ENCODE measurements around the gene SUGP2.
A peak's percentile ranks its signal among the peaks of the same experiment; 100 is the strongest.
"Not testable (repeated sequence)": the region's sequence is repeated elsewhere in the genome, so short reads cannot be mapped to it uniquely, and the experiment has no call there.

SUGP2 gene

GRCh38 chr19:19032420-19033175 lies 719 bp downstream of the SUGP2 start:
- peaks cover 48% of the 10 kb centered on the region for H3K36me3 ChIP-seq (replicated peaks)
- peaks cover 8% of the 10 kb centered on the region; the same call in 1 of the 2 replicates for H3K4me1 ChIP-seq
- DNase-seq (ENCODE audit: low spot score in 2 of 2), result peak; percentile 97 to 99
- H3K4me3 ChIP-seq, result peak overlapping the region; percentile 84
- H3K27me3 ChIP-seq (ENCODE audit: low read depth), result no peaks in the 10 kb centered on the region
- peaks cover 1% of the 10 kb centered on the region for H3K9me3 ChIP-seq
- in situ Hi-C loops (cut with MboI; ENCODE audit: low sequenced_read_pairs), result no loop called here

- Histone ChIP-seq H3K9me3 (no peaks in the 10 kb centered on the region), H3K4me1 (peaks cover 8% of the 10 kb centered on the region; the same call in 1 of the 2 replicates), H3K27me3 (ENCODE audit: low read depth) (no peaks in the 10 kb centered on the region), H3K36me3 (replicated peaks) (peaks cover 52% of the 10 kb centered on the region), H3K4me3 (peak overlapping the region; percentile 84)
- DNase-seq (ENCODE audit: low spot score in 2 of 2), result no peak
- in situ Hi-C loops (cut with MboI; ENCODE audit: low sequenced_read_pairs), result no loop called here
Observed at GRCh38 chr19:19031891-19032290, 1.4 kb downstream of the SUGP2 start.

GRCh38 chr19:19028526-19028925 lies 4.8 kb downstream of the SUGP2 start:
- Histone ChIP-seq H3K4me1 (0 out of 2 replicates have a peak, but pooled peaks cover 3% of the 10 kb centered on the region), H3K4me3 (no peak overlapping the region), H3K9me3 (no peaks in the 10 kb centered on the region), H3K36me3 (replicated peaks) (peaks cover 75% of the 10 kb centered on the region), H3K27me3 (ENCODE audit: low read depth) (no peaks in the 10 kb centered on the region)
- no peak for DNase-seq (ENCODE audit: low spot score in 2 of 2)
- in situ Hi-C loops (cut with MboI; ENCODE audit: low sequenced_read_pairs), result no loop called here

- Histone ChIP-seq H3K27me3 (ENCODE audit: low read depth) (no peaks in the 10 kb centered on the region), H3K4me1 (0 out of 2 replicates have a peak, but pooled peaks cover 3% of the 10 kb centered on the region), H3K36me3 (replicated peaks) (peaks cover 88% of the 10 kb centered on the region), H3K4me3 (no peak overlapping the region), H3K9me3 (no peaks in the 10 kb centered on the region)
- in situ Hi-C loops (cut with MboI; ENCODE audit: low sequenced_read_pairs), result no loop called here
- no peak for DNase-seq (ENCODE audit: low spot score in 2 of 2)
Observed at GRCh38 chr19:19027228-19027627, 6.1 kb downstream of the SUGP2 start.

- peaks cover 96% of the 10 kb centered on the region for H3K36me3 ChIP-seq (replicated peaks)
- no peak overlapping the region for H3K4me3 ChIP-seq
- DNase-seq (ENCODE audit: low spot score in 2 of 2), result no peak
- H3K9me3 ChIP-seq, result no peaks in the 10 kb centered on the region
- no peaks in the 10 kb centered on the region for H3K4me1 ChIP-seq
- in situ Hi-C loops (cut with MboI; ENCODE audit: low sequenced_read_pairs), result no loop called here
- H3K27me3 ChIP-seq (ENCODE audit: low read depth), result no peaks in the 10 kb centered on the region
Observed at GRCh38 chr19:19026299-19026971, 6.9 kb downstream of the SUGP2 start.

- Histone ChIP-seq H3K4me1 (no peaks in the 10 kb centered on the region), H3K27me3 (ENCODE audit: low read depth) (no peaks in the 10 kb centered on the region), H3K36me3 (replicated peaks) (peaks cover 94% of the 10 kb centered on the region), H3K9me3 (no peaks in the 10 kb centered on the region), H3K4me3 (no peak overlapping the region)
- in situ Hi-C loops (cut with MboI; ENCODE audit: low sequenced_read_pairs), result no loop called here
- DNase-seq (ENCODE audit: low spot score in 2 of 2), result no peak
Observed at GRCh38 chr19:19025861-19026260, 7.5 kb downstream of the SUGP2 start.

GRCh38 chr19:19023376-19023775 lies 9.9 kb downstream of the SUGP2 start:
- DNase-seq (ENCODE audit: low spot score in 2 of 2); H3K4me1 ChIP-seq; in situ Hi-C loops (cut with MboI; ENCODE audit: low sequenced_read_pairs); H3K9me3 ChIP-seq; H3K27me3 ChIP-seq (ENCODE audit: low read depth); H3K4me3 ChIP-seq: not testable (repeated sequence)
- H3K36me3 ChIP-seq (replicated peaks), result peaks cover 82% of the 10 kb centered on the region

GRCh38 chr19:19022380-19022961 lies 10.8 kb downstream of the SUGP2 start:
- H3K4me1 ChIP-seq, result no peaks in the 10 kb centered on the region
- no peak for DNase-seq (ENCODE audit: low spot score in 2 of 2)
- no peak overlapping the region for H3K4me3 ChIP-seq
- H3K36me3 ChIP-seq (replicated peaks), result peaks cover 82% of the 10 kb centered on the region
- in situ Hi-C loops (cut with MboI; ENCODE audit: low sequenced_read_pairs), result no loop called here
- H3K9me3 ChIP-seq, result no peaks in the 10 kb centered on the region
- H3K27me3 ChIP-seq (ENCODE audit: low read depth), result no peaks in the 10 kb centered on the region

- no peaks in the 10 kb centered on the region for H3K9me3 ChIP-seq
- DNase-seq (ENCODE audit: low spot score in 2 of 2), result no peak
Observed at GRCh38 chr19:19021115-19021514, 12.2 kb downstream of the SUGP2 start.

GRCh38 chr19:19010551-19010950 lies 22.8 kb downstream of the SUGP2 start:
- Histone ChIP-seq H3K4me3 (no peak overlapping the region), H3K9me3 (no peaks in the 10 kb centered on the region), H3K4me1 (no peaks in the 10 kb centered on the region), H3K36me3 (replicated peaks) (peaks cover 90% of the 10 kb centered on the region), H3K27me3 (ENCODE audit: low read depth) (no peaks in the 10 kb centered on the region)
- in situ Hi-C loops (cut with MboI; ENCODE audit: low sequenced_read_pairs), result no loop called here
- DNase-seq (ENCODE audit: low spot score in 2 of 2), result no peak

More at GRCh38 chr19:19021115-19021514, 12.2 kb downstream of the SUGP2 start:
- Histone ChIP-seq H3K36me3 (replicated peaks) (peaks cover 82% of the 10 kb centered on the region), H3K4me1 (no peaks in the 10 kb centered on the region), H3K4me3 (no peak overlapping the region), H3K27me3 (ENCODE audit: low read depth) (no peaks in the 10 kb centered on the region)
- in situ Hi-C loops (cut with MboI; ENCODE audit: low sequenced_read_pairs), result no loop called here

GRCh38 chr19:19009951-19010350 lies 23.4 kb downstream of the SUGP2 start:
- peaks cover 91% of the 10 kb centered on the region for H3K36me3 ChIP-seq (replicated peaks)

GRCh38 chr19:19006213-19006612 lies 27.1 kb downstream of the SUGP2 start:
- Histone ChIP-seq H3K36me3 (replicated peaks) (peaks cover 93% of the 10 kb centered on the region), H3K27me3 (ENCODE audit: low read depth) (no peaks in the 10 kb centered on the region), H3K4me3 (no peak overlapping the region), H3K9me3 (no peaks in the 10 kb centered on the region), H3K4me1 (no peaks in the 10 kb centered on the region)
- DNase-seq (ENCODE audit: low spot score in 2 of 2), result no peak
- in situ Hi-C loops (cut with MboI; ENCODE audit: low sequenced_read_pairs), result no loop called here

More at GRCh38 chr19:19009951-19010350, 23.4 kb downstream of the SUGP2 start:
- H3K4me1 ChIP-seq, result no peaks in the 10 kb centered on the region
- no peak overlapping the region for H3K4me3 ChIP-seq
- H3K27me3 ChIP-seq (ENCODE audit: low read depth), result no peaks in the 10 kb centered on the region
- no peaks in the 10 kb centered on the region for H3K9me3 ChIP-seq
- in situ Hi-C loops (cut with MboI; ENCODE audit: low sequenced_read_pairs), result no loop called here
- no peak for DNase-seq (ENCODE audit: low spot score in 2 of 2)

- Histone ChIP-seq H3K4me1 (no peaks in the 10 kb centered on the region), H3K27me3 (ENCODE audit: low read depth) (no peaks in the 10 kb centered on the region), H3K4me3 (no peak overlapping the region), H3K36me3 (replicated peaks) (peaks cover 91% of the 10 kb centered on the region), H3K9me3 (no peaks in the 10 kb centered on the region)
- in situ Hi-C loops (cut with MboI; ENCODE audit: low sequenced_read_pairs), result no loop called here
- no peak for DNase-seq (ENCODE audit: low spot score in 2 of 2)
Observed at GRCh38 chr19:19004144-19004543, 29.2 kb downstream of the SUGP2 start.
